GM18519 (cell line): ENCODE results near the gene TNFRSF6B.
"Not testable (repeated sequence)": the region's sequence is repeated elsewhere in the genome, so short reads cannot be mapped to it uniquely, and the experiment has no call there.

Experiments
- ATAC-seq: cut with Tn5 transposase; IDR thresholded peaks from one replicate; pipeline ENCODE4 v1.9.1; 2021; ENCODE audit warnings: mild to moderate bottlenecking, moderate library complexity; ENCODE audit not compliant: unreplicated experiment, low FRiP score

Gene TNFRSF6B

DNA sequence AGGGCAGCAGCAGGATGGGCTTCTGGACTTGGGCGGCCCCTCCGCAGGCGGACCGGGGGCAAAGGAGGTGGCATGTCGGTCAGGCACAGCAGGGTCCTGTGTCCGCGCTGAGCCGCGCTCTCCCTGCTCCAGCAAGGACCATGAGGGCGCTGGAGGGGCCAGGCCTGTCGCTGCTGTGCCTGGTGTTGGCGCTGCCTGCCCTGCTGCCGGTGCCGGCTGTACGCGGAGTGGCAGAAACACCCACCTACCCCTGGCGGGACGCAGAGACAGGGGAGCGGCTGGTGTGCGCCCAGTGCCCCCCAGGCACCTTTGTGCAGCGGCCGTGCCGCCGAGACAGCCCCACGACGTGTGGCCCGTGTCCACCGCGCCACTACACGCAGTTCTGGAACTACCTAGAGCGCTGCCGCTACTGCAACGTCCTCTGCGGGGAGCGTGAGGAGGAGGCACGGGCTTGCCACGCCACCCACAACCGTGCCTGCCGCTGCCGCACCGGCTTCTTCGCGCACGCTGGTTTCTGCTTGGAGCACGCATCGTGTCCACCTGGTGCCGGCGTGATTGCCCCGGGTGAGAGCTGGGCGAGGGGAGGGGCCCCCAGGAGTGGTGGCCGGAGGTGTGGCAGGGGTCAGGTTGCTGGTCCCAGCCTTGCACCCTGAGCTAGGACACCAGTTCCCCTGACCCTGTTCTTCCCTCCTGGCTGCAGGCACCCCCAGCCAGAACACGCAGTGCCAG is at the start of gene TNFRSF6B:
TNFRSF6B (plus strand) TSS at position 25 of the 729 bp plus-strand sequence; CDS start at position 141, 116 bp downstream.
- no peak for ATAC-seq

- no peak for ATAC-seq
Observed at GRCh38 chr20:63648190-63648589, 48.3 kb upstream of the TNFRSF6B start.

GRCh38 chr20:63648895-63649589 is 47.4 kb upstream of the TNFRSF6B start:
- ATAC-seq: no peak

DNA sequence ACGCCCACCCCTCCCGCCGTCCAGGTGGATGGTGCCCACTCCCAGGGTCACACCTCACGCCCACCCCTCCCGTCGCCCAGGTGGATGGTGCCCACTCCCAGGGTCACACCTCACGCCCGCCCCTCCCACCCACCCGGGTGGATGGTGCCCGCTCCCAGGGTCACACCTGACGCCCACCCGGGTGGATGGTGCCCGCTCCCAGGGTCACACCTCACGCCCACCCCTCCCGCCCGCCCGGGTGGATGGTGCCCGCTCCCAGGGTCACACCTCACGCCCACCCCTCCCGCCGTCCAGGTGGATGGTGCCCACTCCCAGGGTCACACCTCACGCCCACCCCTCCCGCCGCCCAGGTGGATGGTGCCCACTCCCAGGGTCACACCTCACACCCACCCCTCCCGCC is 46.0 kb upstream of the TNFRSF6B start:
- not testable (repeated sequence) for ATAC-seq

- ATAC-seq: no peak
Observed at GRCh38 chr20:63651942-63652191, 44.6 kb upstream of the TNFRSF6B start.

- no peak for ATAC-seq
Observed at GRCh38 chr20:63652192-63652980, 44.1 kb upstream of the TNFRSF6B start.

- no peak for ATAC-seq
Observed at GRCh38 chr20:63653041-63653973, 43.1 kb upstream of the TNFRSF6B start, which contains the start of gene STMN3. Gene STMN3 (minus strand): TSS chr20:63653424. CDS start chr20:63653345, 79 bp downstream.

- ATAC-seq: no peak
Observed at GRCh38 chr20:63653974-63654668, 42.3 kb upstream of the TNFRSF6B start.

DNA sequence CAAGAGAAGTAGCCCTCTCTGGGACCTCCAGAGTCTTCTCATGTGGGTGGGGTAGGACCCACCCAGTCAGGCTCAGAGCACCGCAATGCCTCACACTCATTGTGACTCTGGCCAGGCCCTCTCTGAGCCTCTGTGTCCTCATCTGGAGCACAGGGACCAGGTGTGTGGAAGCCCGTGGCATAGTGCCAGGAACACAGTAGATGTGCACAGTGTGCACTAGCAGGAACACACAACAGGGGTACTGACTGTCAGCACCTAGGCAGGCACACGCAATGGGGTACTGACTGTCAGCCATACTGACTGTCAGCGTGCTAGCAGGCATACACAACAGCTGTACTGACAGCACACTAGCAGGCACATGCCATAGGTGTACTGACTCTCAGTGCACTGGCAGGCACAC is 41.2 kb upstream of the TNFRSF6B start:
- ATAC-seq: no peak

DNA sequence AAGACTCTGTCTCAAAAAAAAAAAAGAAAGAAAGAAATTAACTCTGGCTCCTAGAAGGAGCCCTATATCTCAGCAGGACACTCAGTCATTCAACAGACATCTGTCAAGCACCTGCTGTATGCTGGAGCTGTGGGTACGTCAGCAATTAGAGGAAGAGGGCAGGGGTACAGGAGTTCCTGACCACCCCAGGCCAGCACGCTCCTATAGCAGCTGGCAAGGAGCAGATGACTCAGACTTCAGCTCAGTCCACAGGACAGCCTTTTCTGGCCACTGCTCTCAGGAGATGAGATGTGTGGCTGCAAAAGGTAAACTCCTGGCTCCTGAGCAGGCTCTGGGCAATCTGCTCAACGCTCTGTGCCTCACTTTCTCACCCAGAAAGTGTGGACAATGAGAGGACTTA is 40.0 kb upstream of the TNFRSF6B start:
- ATAC-seq: no peak

- ATAC-seq: no peak
Observed at GRCh38 chr20:63657260-63657936, 39.1 kb upstream of the TNFRSF6B start.

- ATAC-seq: peak; percentile 58
Observed at GRCh38 chr20:63657937-63658748, 38.3 kb upstream of the TNFRSF6B start, which contains the start of gene RTEL1. Gene RTEL1 (plus strand): TSS chr20:63658312. CDS start chr20:63659403, 1,091 bp downstream.

- ATAC-seq: no peak
Observed at GRCh38 chr20:63658749-63659187, 37.7 kb upstream of the TNFRSF6B start.

DNA sequence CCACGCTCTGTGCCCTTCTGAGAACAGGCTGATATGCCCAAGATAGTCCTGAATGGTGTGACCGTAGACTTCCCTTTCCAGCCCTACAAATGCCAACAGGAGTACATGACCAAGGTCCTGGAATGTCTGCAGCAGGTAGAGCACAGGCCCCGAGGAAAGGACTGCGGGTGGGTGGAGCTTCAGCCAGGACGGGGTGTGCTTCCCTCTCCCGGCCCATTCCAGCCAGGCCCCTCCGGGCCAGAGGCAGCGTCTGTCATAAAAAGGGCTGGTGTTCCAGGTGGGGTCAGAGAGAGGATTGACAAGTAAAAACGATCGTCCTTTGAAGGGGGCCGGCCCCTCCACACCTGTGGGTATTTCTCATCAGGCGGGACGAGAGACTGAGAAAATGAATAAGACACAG is 37.1 kb upstream of the TNFRSF6B start:
- ATAC-seq: no peak

DNA sequence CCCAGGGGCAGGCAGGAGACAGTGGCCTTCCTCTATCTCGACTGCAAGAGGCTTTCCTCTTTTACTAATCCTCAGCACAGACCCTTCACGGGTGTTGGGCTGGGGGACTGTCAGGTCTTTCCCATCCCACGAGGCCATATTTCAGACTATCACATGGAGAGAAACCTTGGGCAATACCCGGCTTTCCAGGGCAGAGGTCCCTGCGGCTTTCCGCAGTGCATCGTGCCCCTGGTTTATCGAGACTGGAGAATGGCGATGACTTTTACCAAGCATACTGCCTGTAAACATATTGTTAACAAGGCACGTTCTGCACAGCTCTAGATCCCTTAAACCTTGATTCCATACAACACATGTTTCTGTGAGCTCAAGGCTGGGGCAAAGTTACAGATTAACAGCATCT is 36.3 kb upstream of the TNFRSF6B start:
- not testable (repeated sequence) for ATAC-seq

- ATAC-seq: no peak
Observed at GRCh38 chr20:63660622-63661021, 35.8 kb upstream of the TNFRSF6B start.

DNA sequence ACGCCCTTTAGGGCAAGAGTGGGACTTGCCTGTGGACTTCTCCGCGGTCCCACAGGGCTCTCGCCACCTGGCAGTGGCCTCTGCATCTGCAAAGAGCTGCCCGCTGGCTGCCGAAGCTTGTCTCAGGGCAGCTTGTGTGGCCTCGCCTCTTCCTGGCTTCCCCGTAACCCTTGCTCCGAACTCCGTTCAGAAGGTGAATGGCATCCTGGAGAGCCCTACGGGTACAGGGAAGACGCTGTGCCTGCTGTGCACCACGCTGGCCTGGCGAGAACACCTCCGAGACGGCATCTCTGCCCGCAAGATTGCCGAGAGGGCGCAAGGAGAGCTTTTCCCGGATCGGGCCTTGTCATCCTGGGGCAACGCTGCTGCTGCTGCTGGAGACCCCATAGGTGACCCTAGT is 35.3 kb upstream of the TNFRSF6B start:
- ATAC-seq: no peak
